OCI-M2 (cell line): ENCODE data around the gene CPED1.
"Not testable (repeated sequence)": the region's sequence is repeated elsewhere in the genome, so short reads cannot be mapped to it uniquely, and the experiment has no call there.

ENCODE experiments used
- DNase-seq: peaks from one replicate; lab custom pipeline; 2025; ENCODE audit not compliant: unreplicated experiment; lab: John Stamatoyannopoulos, UW

Gene CPED1

GRCh38 chr7:121278120-121279021, 289.9 kb downstream of the CPED1 start:
- DNase-seq, result peak; percentile 56

GRCh38 chr7:121279060-121279620, 290.6 kb downstream of the CPED1 start:
- DNase-seq, result no peak

GRCh38 chr7:121279822-121280221, 291.3 kb downstream of the CPED1 start:
- DNase-seq, result no peak

GRCh38 chr7:121280656-121281055, 292.1 kb downstream of the CPED1 start:
- DNase-seq, result no peak

DNA sequence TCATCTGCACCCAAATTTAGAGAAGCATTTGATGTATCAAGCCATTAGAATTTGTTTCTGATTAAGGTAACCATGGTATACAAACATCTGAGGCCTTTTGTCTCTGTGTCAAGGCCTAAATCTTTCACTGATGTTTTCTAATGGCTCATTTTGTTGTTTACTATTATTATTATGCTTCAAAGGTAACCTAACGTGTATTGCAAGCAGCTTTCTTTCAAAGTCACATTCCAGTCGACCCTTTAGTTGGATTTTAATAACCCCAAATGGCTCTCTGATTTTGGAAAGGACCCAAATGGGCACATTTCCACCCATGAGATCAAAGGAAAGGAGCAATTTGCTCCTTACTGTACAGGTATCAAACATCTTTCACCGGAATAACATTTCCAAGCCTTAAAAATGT, 293.6 kb downstream of the CPED1 start:
- no peak for DNase-seq

GRCh38 chr7:121285066-121285667, 296.7 kb downstream of the CPED1 start:
- no peak for DNase-seq

- DNase-seq, result no peak
Measured at GRCh38 chr7:121286186-121286585, 297.7 kb downstream of the CPED1 start.

- DNase-seq, result no peak
Measured at GRCh38 chr7:121286742-121287734, 298.5 kb downstream of the CPED1 start.

- DNase-seq, result no peak
Measured at GRCh38 chr7:121288894-121289293, 300.4 kb downstream of the CPED1 start.

DNA sequence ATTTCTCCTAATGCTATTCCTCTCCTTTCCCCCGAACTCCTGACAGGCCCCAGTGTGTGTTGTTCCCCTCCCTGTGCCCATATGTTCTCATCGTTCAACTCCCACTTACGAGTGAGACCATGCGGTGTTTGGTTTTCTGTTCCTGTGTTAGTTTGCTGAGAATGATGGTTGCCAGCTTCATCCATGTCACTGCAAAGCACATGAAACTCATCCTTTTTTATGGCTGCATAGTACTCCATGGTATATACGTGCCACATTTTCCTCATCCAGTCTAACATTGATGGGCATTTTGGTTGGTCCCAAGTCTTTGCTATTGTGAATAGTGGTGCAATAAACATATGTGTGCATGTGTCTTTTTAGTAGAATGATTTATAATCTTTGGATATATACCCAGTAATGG, 301.4 kb downstream of the CPED1 start:
- not testable (repeated sequence) for DNase-seq

- no peak for DNase-seq
Measured at GRCh38 chr7:121294448-121294992, 306.0 kb downstream of the CPED1 start.

GRCh38 chr7:121297843-121298242, 309.3 kb downstream of the CPED1 start:
- DNase-seq, result no peak

DNA sequence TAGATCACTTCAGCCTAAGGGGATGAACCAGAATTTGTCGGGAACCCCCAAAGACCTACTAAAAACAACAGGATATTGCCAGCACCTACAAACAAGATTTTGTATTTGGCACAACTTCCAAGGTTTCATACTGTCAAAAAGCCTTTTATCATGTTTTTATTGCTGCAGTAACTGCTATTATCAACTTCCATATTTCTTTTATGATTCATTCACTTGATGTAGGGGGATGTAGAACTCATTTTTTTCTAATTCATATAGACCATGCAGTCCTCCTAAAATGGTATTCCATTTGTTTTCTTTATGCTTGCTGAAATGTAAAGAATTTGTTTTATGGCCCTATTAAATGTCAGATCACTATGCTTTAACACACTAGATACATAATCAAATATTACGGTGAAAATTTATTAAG, 310.3 kb downstream of the CPED1 start:
- no peak for DNase-seq

- no peak for DNase-seq
Measured at GRCh38 chr7:121300685-121301420, 312.3 kb downstream of the CPED1 start.

DNA sequence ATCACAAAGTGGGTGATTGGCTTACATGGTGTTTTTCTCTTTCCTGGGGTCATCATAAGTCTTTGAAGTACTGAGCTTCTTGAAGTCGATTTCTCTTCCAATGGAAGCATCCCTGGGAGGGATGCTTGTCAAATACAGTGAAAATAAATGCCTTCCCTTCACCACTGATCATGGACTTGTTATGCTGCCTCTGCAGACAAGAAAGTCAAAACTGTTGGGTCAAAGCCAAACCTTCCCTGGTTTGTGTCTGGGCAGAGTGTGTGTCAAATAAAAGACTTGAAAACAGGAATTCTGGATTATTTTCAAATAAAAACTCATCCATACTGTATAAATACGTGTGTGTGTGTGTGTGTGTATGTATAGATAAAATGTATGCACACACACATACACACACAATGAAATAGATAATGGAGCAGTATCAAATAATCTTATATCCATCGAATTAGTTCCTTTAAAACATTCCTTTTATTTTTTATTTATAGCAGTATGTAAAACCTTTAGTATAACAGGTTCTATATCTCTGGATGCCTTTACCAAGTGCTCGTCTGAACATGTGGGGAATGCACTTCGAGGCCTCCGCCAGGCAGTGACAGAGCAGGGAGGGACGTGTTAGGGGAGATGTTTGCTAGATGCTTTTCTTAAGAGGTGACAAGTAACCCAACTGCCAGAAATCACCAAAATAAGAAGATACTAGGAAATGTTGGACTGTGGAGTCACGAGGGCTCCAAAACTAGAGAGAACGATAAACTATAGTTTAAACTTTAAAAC, 313.1 kb downstream of the CPED1 start:
- DNase-seq, result no peak

- DNase-seq, result no peak
Measured at GRCh38 chr7:121302214-121302745, 313.8 kb downstream of the CPED1 start.

- DNase-seq, result no peak
Measured at GRCh38 chr7:121303422-121304101, 315.1 kb downstream of the CPED1 start.

DNA sequence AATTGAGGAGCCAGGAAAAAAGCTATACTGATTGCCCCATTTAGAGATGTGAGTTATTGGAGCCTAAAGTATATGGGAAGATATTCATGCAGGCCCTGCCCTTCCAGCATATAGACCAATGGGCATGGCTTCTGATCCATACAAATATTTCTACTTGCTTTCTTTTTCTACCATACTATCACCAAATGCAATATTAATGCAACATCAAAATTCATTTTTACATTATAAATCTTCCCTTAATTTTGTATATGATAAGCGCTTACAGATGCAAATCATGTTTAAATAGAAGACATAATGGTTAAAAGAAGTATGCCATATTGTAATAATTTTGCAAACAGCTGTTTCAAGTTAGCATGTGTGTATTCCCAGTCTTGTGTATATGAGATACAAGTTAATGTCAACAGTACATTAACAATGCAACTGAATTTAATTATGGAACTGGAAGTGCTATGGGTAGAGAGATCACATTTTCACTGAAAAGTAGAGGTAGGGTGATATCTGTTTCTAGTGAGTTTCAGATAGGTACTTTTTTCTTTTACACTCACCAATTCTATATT, 315.7 kb downstream of the CPED1 start:
- DNase-seq, result no peak
